ENCODE data around the gene RCOR1. TPM values are rescaled to one million over a fixed set of nuclear protein-coding genes. Genes with fewer than 3 reads are reported as not detected.

The RCOR1 gene
- total and polyA plus RNA-seq, 2 of the 8 experiments (the other 6 are each of a cell fraction or from before 2014, with no cell fraction given) = 12.3 to 26.3 TPM

DNA sequence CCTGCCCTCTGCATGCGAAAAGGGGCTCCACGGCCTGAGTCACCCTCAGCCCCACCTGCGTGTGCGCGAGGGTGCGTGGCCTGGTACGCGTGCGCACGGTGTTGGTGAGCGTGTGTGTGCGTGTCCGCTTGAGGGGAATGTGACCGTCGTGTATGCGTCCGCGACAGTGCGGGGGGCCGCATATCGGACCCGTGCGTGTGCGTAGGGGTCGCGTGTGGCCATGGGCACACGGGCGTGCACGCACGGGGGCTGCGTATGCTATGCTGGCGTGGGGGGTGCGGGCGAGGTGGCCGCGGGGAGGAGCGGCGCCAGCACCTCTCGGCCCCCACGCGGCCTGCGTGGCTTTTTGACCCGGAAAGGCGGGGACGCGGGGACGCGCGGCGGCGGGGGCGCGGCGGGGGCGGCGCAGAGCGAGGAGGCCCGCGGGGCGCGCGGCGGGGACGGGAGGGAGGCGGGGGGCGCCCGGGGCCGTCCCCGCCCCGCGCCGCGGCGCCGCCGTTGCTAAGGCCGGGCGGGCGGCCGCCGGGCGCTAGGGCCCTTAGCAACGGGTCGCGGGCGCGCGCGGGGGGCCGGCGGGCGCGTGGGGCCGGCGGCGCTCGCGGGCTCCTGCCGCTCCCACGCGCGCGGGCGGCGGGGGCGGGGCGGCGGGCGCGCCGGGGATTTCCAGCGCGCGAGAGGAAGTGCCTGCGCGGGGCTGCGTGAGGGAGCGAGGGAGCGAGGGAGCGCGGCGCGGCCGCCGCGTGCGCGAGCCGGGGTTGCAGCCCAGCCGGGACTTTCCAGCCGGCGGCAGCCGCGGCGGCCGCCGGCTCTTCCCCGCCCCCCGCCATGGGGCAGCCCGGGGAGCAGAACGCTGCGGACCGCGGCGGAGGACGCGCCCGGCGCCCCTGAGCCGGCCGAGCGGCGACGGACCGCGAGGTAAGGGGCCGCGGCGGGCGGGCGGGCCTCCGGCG lies 184.6 kb downstream of the RCOR1 start, which contains the start of gene TRAF3 (continued):
- TF ChIP-seq CBX8 (IDR thresholded peaks at IDR 0.05; ENCODE audit: borderline replicate concordance, low read depth, low read length) (no peak), MAFK (IDR thresholded peaks at IDR 0.05; ENCODE audit: low read depth, low read length) (no peak), RAD21 (IDR thresholded peaks at IDR 0.05 in 1 of 2, conservative IDR thresholded peaks at IDR 0.05 in 1 of 2; ENCODE audit: low read depth in 2 of 2, low read length in 2 of 2) (no peak), CHD2 (IDR thresholded peaks at IDR 0.05; ENCODE audit: low read length) (no peak), SP1 (IDR thresholded peaks at IDR 0.05; ENCODE audit: low read depth, low read length) (no peak), SRF (IDR thresholded peaks at IDR 0.05; ENCODE audit: low read depth, low read length) (no peak), TCF12 (IDR thresholded peaks at IDR 0.05; ENCODE audit: low read depth, low read length) (no peak), CEBPB (IDR thresholded peaks at IDR 0.05; ENCODE audit: low read depth, low read length) (no peak), CTBP2 (IDR thresholded peaks at IDR 0.05; ENCODE audit: borderline replicate concordance, insufficient read depth, insufficient read length, low read length) (no peak), BACH1 (IDR thresholded peaks at IDR 0.05; ENCODE audit: low read length) (0 out of 2 replicates have a peak, but pooled peaks have one; percentile 8), SP2 (IDR thresholded peaks at IDR 0.05; ENCODE audit: low read length) (no peak), HDAC2 (IDR thresholded peaks at IDR 0.05; ENCODE audit: borderline replicate concordance in 1 of 2, low read depth in 2 of 2, low read length in 2 of 2) (no peak), KDM1A (IDR thresholded peaks at IDR 0.05; ENCODE audit: borderline replicate concordance, low read length) (peak; percentile 58; the same call in 1 of the 2 replicates), GTF2F1 (IDR thresholded peaks at IDR 0.05; ENCODE audit: borderline replicate concordance, low read depth, low read length) (no peak), RBBP5 (IDR thresholded peaks at IDR 0.05; ENCODE audit: borderline replicate concordance, low read depth, low read length) (0 out of 2 replicates have a peak, but pooled peaks have one; percentile 53), POU5F1 (IDR thresholded peaks at IDR 0.05; ENCODE audit: low read depth, low read length) (no peak), SP4 (IDR thresholded peaks at IDR 0.05; ENCODE audit: low read length) (no peak), SIN3A (conservative IDR thresholded peaks at IDR 0.05 in 1 of 2, IDR thresholded peaks at IDR 0.05 in 1 of 2; ENCODE audit: low read depth in 1 of 2, low read length in 2 of 2) (no peak), CTCF (IDR thresholded peaks at IDR 0.05; ENCODE audit: control extremely low read depth in 1 of 3, insufficient read depth in 1 of 3, low read depth in 1 of 3, low read length in 3 of 3) (no peak), FOSL1 (IDR thresholded peaks at IDR 0.05; ENCODE audit: insufficient read depth, low read depth, low read length) (no peak)
